ENCODE results near the gene RNU7-1.

GRCh38 chr12:6981152-6982052 lies 37.8 kb downstream of the RNU7-1 start:
- TF ChIP-seq CTCF (IDR thresholded peaks at IDR 0.05) (no peak), POLR2A (IDR thresholded peaks at IDR 0.05) (no peak), POLR2AphosphoS5 (IDR thresholded peaks at IDR 0.05) (no peak)

Measured in breast epithelium (tissue), 3 donors.